ENCODE results near the gene CCDC3. TPM values are rescaled to one million over a fixed set of nuclear protein-coding genes. Genes with fewer than 3 reads are reported as not detected.

Gene CCDC3
- total RNA-seq (2012; rRNA removed), result 0.25 and 2.4 TPM in 2 replicates

DNA sequence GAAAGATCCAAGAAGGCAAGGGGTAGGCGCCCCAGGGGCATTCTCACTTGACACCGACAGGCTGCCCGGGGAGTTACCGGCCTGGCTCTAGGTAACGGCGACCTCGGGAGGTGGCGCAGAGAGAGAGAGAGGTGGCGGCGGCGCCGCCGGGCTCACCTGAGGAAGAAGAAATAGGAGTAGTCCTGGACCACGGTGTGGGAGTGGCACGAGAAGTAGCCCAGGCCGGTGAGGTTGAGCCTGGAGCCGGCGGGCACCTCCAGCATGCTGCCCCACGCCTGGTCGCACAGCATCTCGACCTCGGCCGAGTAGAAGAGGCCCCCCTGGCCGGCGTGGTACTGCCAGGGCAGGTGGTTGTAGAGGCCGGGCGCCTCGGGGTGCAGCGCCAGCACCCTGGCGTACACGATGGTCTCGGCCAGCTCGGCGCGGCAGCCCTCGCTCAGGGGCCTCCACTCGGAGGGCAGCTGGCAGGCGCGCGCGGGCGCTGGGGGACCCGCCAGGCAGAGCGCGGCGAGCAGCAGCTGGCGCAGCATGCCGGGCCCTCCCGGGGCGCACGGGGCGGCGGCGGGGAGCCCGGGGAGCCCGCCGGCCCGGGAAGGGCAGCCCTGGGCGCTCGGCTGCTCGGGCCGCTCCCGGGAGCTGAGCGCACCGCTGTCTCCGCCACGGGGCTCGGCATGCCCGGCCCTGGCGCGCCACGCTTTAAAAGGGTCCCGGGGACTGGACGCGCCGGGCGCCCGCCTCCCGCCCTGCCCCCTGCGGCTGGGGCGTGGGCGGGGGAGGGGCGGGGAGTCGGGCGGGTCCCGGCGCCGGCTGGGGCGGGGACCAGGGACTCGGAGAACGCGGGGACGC lies at the start of gene CCDC3:
CCDC3 (minus strand) TSS at position 673 of the 846 bp plus-strand sequence; CDS start at position 530, 143 bp downstream.
- H3K27me3 ChIP-seq (ENCODE audit: control insufficient read depth, insufficient read depth, low read length), result peaks cover 30% of the 10 kb centered on the region
- peak within 1 kb of the TSS; percentile 68 for H3K4me3 ChIP-seq (ENCODE audit: low read length)
- H3K36me3 ChIP-seq (ENCODE audit: insufficient read depth, low read length), result no peaks in the 10 kb centered on the region
- no peaks in the 10 kb centered on the region for H3K9me3 ChIP-seq (replicated peaks; ENCODE audit: low read length)
- H3K4me2 ChIP-seq (ENCODE audit: low read length), result peak within 1 kb of the TSS; percentile 77
- no peaks in the 10 kb centered on the region for H3K4me1 ChIP-seq (ENCODE audit: control insufficient read depth, insufficient read depth, low read length)
- peak within 1 kb of the TSS; percentile 38 for H3K9ac ChIP-seq (ENCODE audit: low read depth, low read length)

DNA sequence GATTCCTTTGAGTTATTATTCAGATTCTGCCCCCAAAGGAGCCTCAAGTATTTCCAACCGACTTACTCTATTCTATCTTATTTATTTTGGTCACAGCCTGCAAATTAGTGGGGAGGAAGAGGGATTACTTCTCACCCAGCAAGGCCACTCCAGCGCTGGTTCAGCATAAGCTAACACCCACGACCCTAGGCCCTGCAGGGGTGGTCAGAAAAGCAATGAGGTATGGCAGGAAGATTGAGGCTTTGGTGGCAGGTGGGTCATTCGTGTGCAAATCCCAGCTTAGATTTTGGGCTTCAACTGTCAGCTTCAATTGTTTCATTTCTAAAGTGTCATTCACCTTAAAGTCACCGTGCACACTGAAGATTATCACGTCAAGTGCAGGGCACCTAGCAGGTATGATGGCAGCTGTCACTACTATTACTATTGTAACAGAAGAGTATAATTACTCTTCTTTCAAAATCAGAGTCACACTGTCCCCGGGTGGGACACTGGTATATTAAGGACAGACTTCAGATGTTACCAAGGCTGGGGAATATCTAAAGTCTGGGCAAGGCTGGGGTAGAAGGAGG lies 49.7 kb upstream of the CCDC3 start:
- Histone ChIP-seq H3K4me3 (ENCODE audit: low read length) (no peak overlapping the region), H3K4me1 (ENCODE audit: control insufficient read depth, insufficient read depth, low read length) (no peaks in the 10 kb centered on the region), H3K27me3 (ENCODE audit: control insufficient read depth, insufficient read depth, low read length) (peaks cover 20% of the 10 kb centered on the region), H3K9ac (ENCODE audit: low read depth, low read length) (no peak overlapping the region), H3K36me3 (ENCODE audit: insufficient read depth, low read length) (no peaks in the 10 kb centered on the region), H3K9me3 (replicated peaks; ENCODE audit: low read length) (no peaks in the 10 kb centered on the region), H3K4me2 (ENCODE audit: low read length) (no peak overlapping the region)

- no peaks in the 10 kb centered on the region for H3K9me3 ChIP-seq (replicated peaks; ENCODE audit: low read length)
- no peaks in the 10 kb centered on the region for H3K4me1 ChIP-seq (ENCODE audit: control insufficient read depth, insufficient read depth, low read length)
- H3K36me3 ChIP-seq (ENCODE audit: insufficient read depth, low read length), result no peaks in the 10 kb centered on the region
- H3K4me2 ChIP-seq (ENCODE audit: low read length), result no peak overlapping the region
- H3K4me3 ChIP-seq (ENCODE audit: low read length), result no peak overlapping the region
- H3K27me3 ChIP-seq (ENCODE audit: control insufficient read depth, insufficient read depth, low read length), result peaks cover 17% of the 10 kb centered on the region
- H3K9ac ChIP-seq (ENCODE audit: low read depth, low read length), result no peak overlapping the region
Measured at GRCh38 chr10:13049774-13050420, 48.4 kb upstream of the CCDC3 start.

- no peaks in the 10 kb centered on the region for H3K36me3 ChIP-seq (ENCODE audit: insufficient read depth, low read length)
- H3K9me3 ChIP-seq (replicated peaks; ENCODE audit: low read length), result no peaks in the 10 kb centered on the region
- H3K4me2 ChIP-seq (ENCODE audit: low read length), result no peak overlapping the region
- H3K27me3 ChIP-seq (ENCODE audit: control insufficient read depth, insufficient read depth, low read length), result peaks cover 13% of the 10 kb centered on the region
- no peak overlapping the region for H3K9ac ChIP-seq (ENCODE audit: low read depth, low read length)
- H3K4me1 ChIP-seq (ENCODE audit: control insufficient read depth, insufficient read depth, low read length), result no peaks in the 10 kb centered on the region
- H3K4me3 ChIP-seq (ENCODE audit: low read length), result no peak overlapping the region
Measured at GRCh38 chr10:13048762-13049161, 47.2 kb upstream of the CCDC3 start.

GRCh38 chr10:13047529-13048206 lies 46.2 kb upstream of the CCDC3 start:
- Histone ChIP-seq H3K9ac (ENCODE audit: low read depth, low read length) (no peak overlapping the region), H3K27me3 (ENCODE audit: control insufficient read depth, insufficient read depth, low read length) (peaks cover 9% of the 10 kb centered on the region), H3K4me3 (ENCODE audit: low read length) (no peak overlapping the region), H3K4me2 (ENCODE audit: low read length) (no peak overlapping the region), H3K9me3 (replicated peaks; ENCODE audit: low read length) (no peaks in the 10 kb centered on the region), H3K4me1 (ENCODE audit: control insufficient read depth, insufficient read depth, low read length) (no peaks in the 10 kb centered on the region), H3K36me3 (ENCODE audit: insufficient read depth, low read length) (no peaks in the 10 kb centered on the region)

DNA sequence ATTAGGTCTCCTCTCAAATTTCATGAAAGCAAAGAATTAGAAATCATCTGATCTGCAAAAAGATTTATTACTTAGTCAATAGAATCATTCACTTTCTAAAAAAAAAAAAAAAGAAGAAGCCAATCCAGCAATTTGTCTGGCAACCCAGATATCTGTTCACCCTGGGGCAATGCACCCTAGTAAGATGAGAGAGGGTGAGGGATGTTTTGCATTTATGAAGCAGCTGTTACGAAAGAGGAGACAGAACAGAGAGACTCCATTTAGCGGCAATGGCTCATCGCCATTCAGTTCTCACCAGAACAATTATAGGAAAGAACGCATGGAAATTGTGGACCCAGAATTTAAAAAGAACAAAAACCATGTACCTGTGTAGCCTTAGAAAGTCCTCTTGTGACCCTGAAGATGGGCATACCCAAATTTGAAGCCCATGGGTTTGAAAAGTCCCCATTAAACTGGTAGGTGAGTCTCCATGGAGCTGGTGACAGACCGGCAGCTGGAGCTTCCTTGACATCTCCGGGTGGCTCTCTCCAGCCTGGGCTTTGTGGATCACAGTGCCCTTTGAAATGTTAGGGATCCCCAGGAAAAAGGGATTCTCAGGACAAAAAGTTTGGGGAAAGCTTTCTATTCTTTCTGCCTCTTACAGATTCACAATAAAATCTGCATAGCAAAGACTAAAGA lies 45.5 kb upstream of the CCDC3 start:
- no peaks in the 10 kb centered on the region for H3K36me3 ChIP-seq (ENCODE audit: insufficient read depth, low read length)
- no peak overlapping the region for H3K4me3 ChIP-seq (ENCODE audit: low read length)
- H3K9ac ChIP-seq (ENCODE audit: low read depth, low read length), result no peak overlapping the region
- peaks cover 9% of the 10 kb centered on the region for H3K27me3 ChIP-seq (ENCODE audit: control insufficient read depth, insufficient read depth, low read length)
- no peak overlapping the region for H3K4me2 ChIP-seq (ENCODE audit: low read length)
- no peaks in the 10 kb centered on the region for H3K9me3 ChIP-seq (replicated peaks; ENCODE audit: low read length)
- H3K4me1 ChIP-seq (ENCODE audit: control insufficient read depth, insufficient read depth, low read length), result no peaks in the 10 kb centered on the region

DNA sequence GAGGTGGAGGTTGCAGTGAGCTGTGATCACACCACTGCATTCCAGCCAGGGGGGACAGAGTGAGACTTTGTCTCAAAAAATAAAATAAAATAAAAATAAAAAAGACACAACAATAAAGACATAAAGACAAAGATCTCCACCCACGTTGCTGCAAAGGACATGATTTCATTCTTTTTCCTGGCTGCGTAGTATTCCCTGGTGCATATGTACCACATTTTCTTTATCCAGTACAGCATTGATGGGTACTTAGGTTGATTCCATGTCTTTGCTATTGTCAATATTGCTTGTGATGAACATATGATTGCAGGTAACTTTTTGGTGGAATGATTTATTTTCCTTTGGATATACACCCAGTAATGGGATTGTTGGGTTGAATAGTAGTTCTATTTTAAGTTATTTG lies 42.0 kb upstream of the CCDC3 start:
- no peak overlapping the region for H3K9ac ChIP-seq (ENCODE audit: low read depth, low read length)
- H3K4me3 ChIP-seq (ENCODE audit: low read length), result no peak overlapping the region
- no peaks in the 10 kb centered on the region for H3K9me3 ChIP-seq (replicated peaks; ENCODE audit: low read length)
- H3K4me1 ChIP-seq (ENCODE audit: control insufficient read depth, insufficient read depth, low read length), result no peaks in the 10 kb centered on the region
- no peak overlapping the region for H3K4me2 ChIP-seq (ENCODE audit: low read length)
- no peaks in the 10 kb centered on the region for H3K36me3 ChIP-seq (ENCODE audit: insufficient read depth, low read length)
- H3K27me3 ChIP-seq (ENCODE audit: control insufficient read depth, insufficient read depth, low read length), result peaks cover 12% of the 10 kb centered on the region

- peaks cover 12% of the 10 kb centered on the region for H3K27me3 ChIP-seq (ENCODE audit: control insufficient read depth, insufficient read depth, low read length)
Measured at GRCh38 chr10:13039761-13040160, 38.2 kb upstream of the CCDC3 start.

DNA sequence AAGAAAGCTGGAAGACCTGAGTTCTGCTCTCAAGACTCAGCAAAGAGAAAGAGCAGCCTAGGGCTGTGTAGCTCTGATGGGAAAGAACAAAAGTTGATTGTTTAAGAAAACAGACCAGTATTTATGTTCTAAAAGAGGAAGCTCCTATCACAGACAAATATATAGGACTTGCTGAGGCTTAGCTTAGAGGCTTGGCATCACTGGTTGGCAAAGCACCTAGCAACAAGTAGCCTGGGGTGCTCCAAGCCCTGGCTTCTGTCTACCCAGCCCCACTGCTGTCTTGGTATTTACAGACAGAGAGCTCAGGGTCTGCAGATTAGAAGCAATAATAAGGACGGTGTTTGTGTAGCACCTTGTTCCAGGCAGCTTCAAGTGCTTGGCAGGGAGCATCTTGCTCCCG lies 36.9 kb upstream of the CCDC3 start:
- Histone ChIP-seq H3K4me3 (ENCODE audit: low read length) (no peak overlapping the region), H3K9me3 (replicated peaks; ENCODE audit: low read length) (no peaks in the 10 kb centered on the region), H3K9ac (ENCODE audit: low read depth, low read length) (no peak overlapping the region), H3K36me3 (ENCODE audit: insufficient read depth, low read length) (no peaks in the 10 kb centered on the region), H3K27me3 (ENCODE audit: control insufficient read depth, insufficient read depth, low read length) (peaks cover 12% of the 10 kb centered on the region), H3K4me2 (ENCODE audit: low read length) (no peak overlapping the region), H3K4me1 (ENCODE audit: control insufficient read depth, insufficient read depth, low read length) (no peaks in the 10 kb centered on the region)

More at GRCh38 chr10:13039761-13040160, 38.2 kb upstream of the CCDC3 start:
- Histone ChIP-seq H3K9me3 (replicated peaks; ENCODE audit: low read length) (no peaks in the 10 kb centered on the region), H3K4me2 (ENCODE audit: low read length) (no peak overlapping the region), H3K4me3 (ENCODE audit: low read length) (no peak overlapping the region), H3K9ac (ENCODE audit: low read depth, low read length) (no peak overlapping the region), H3K4me1 (ENCODE audit: control insufficient read depth, insufficient read depth, low read length) (no peaks in the 10 kb centered on the region), H3K36me3 (ENCODE audit: insufficient read depth, low read length) (no peaks in the 10 kb centered on the region)

- Histone ChIP-seq H3K4me2 (ENCODE audit: low read length) (no peak overlapping the region), H3K4me1 (ENCODE audit: control insufficient read depth, insufficient read depth, low read length) (no peaks in the 10 kb centered on the region), H3K9me3 (replicated peaks; ENCODE audit: low read length) (no peaks in the 10 kb centered on the region), H3K27me3 (ENCODE audit: control insufficient read depth, insufficient read depth, low read length) (peaks cover 12% of the 10 kb centered on the region), H3K4me3 (ENCODE audit: low read length) (no peak overlapping the region), H3K9ac (ENCODE audit: low read depth, low read length) (no peak overlapping the region), H3K36me3 (ENCODE audit: insufficient read depth, low read length) (no peaks in the 10 kb centered on the region)
Measured at GRCh38 chr10:13037832-13038231, 36.3 kb upstream of the CCDC3 start.

DNA sequence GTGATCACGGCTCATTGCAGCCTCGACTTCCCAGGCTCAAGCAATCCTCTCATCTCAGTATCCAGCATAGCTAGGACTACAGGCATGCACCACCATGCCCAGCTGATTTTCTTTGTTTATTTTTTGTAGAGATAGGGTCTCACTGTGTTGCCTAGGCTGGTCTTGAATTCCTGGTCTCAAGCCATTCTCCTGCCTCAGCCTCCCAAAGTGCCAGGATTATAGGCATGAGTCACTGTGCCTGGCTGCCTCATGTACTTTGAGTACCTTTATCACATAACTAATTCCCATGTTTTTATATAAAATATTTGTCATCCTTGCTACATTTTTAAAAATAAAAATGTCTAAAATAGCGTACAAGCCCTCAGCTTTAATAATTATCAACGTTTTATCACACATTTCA lies 35.3 kb upstream of the CCDC3 start:
- Histone ChIP-seq H3K4me1 (ENCODE audit: control insufficient read depth, insufficient read depth, low read length) (no peaks in the 10 kb centered on the region), H3K4me3 (ENCODE audit: low read length) (no peak overlapping the region), H3K36me3 (ENCODE audit: insufficient read depth, low read length) (no peaks in the 10 kb centered on the region), H3K9ac (ENCODE audit: low read depth, low read length) (no peak overlapping the region), H3K4me2 (ENCODE audit: low read length) (no peak overlapping the region), H3K9me3 (replicated peaks; ENCODE audit: low read length) (no peaks in the 10 kb centered on the region), H3K27me3 (ENCODE audit: control insufficient read depth, insufficient read depth, low read length) (peaks cover 12% of the 10 kb centered on the region)
